OCI-LY7 (cell line): ENCODE measurements around the gene LCE7A.

Source experiments
- EZH2phosphoT487 ChIP-seq: fragments of 200-600 bp; sonication (generic); IDR thresholded peaks from 2 replicates; pipeline ENCODE4 v1.6.1; 2018; ENCODE audit warnings: low read depth, borderline replicate concordance, mild to moderate bottlenecking, mixed run types, antibody characterized with exemption, low read length, moderate library complexity, mixed read lengths
- TF ChIP-seq, protein P1 (sequence below): fragments of 200-600 bp; sonication (generic); conservative IDR thresholded peaks from 2 replicates; pipeline ENCODE4 v1.5.1; 2014; ENCODE audit warnings: mild to moderate bottlenecking, antibody characterized with exemption, low read length, moderate library complexity, mixed read lengths

DNA sequence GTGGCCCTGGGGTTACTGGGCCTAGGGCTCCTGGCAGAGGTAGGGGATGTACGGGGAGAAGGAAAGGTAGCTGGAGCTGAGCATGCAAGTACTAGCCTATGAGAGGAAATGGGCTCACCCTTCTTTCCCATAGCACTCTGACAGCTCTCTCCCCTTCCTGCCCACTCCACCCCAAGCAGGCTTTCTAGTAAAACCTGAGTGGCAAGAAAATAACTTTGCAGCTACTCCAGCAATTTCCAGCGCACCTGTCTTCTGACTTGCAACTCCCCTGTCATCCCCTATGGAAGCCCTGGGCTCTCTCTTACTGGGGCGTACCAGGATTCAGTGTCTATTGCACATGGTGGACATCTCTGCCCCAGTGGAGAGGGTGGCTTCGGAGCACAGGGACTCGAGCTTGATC, 41.8 kb downstream of the LCE7A start:
- TF ChIP-seq, protein P1, sequence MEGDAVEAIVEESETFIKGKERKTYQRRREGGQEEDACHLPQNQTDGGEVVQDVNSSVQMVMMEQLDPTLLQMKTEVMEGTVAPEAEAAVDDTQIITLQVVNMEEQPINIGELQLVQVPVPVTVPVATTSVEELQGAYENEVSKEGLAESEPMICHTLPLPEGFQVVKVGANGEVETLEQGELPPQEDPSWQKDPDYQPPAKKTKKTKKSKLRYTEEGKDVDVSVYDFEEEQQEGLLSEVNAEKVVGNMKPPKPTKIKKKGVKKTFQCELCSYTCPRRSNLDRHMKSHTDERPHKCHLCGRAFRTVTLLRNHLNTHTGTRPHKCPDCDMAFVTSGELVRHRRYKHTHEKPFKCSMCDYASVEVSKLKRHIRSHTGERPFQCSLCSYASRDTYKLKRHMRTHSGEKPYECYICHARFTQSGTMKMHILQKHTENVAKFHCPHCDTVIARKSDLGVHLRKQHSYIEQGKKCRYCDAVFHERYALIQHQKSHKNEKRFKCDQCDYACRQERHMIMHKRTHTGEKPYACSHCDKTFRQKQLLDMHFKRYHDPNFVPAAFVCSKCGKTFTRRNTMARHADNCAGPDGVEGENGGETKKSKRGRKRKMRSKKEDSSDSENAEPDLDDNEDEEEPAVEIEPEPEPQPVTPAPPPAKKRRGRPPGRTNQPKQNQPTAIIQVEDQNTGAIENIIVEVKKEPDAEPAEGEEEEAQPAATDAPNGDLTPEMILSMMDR = no peak
- no peak for TF ChIP-seq EZH2phosphoT487
